ENCODE data around the gene DGKH.

The DGKH gene

DNA sequence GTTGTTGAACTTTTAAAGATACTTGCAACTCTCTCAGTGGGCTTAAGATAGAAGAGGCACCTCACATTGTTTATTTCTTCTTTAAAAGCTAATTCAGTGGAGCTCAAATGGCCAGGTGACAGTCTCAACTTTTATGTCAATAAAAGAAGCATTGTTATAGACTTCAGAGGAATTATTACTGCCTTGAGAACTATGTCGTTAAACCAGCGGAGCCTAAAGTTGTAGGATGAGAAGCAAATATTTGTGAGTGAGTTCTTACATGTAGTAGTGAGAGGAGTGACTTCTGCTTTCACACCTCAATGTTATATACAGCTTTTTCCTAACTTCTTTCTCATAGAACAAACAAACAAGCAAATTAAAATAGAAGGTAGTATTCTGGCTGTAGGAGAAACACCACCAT, 31.2 kb upstream of the DGKH start:
- 0 out of 2 replicates have a peak, but pooled peaks cover 4% of the 10 kb centered on the region for H3K27me3 ChIP-seq (ENCODE audit: low read depth, low read length)
- no peaks in the 10 kb centered on the region for H4K20me1 ChIP-seq (ENCODE audit: insufficient read depth, low read length)
- no peak overlapping the region for H3K4me3 ChIP-seq (ENCODE audit: low read length)
- no peak for TF ChIP-seq EZH2phosphoT487 (IDR thresholded peaks at IDR 0.05; ENCODE audit: low read depth)
- TF ChIP-seq, protein P1, sequence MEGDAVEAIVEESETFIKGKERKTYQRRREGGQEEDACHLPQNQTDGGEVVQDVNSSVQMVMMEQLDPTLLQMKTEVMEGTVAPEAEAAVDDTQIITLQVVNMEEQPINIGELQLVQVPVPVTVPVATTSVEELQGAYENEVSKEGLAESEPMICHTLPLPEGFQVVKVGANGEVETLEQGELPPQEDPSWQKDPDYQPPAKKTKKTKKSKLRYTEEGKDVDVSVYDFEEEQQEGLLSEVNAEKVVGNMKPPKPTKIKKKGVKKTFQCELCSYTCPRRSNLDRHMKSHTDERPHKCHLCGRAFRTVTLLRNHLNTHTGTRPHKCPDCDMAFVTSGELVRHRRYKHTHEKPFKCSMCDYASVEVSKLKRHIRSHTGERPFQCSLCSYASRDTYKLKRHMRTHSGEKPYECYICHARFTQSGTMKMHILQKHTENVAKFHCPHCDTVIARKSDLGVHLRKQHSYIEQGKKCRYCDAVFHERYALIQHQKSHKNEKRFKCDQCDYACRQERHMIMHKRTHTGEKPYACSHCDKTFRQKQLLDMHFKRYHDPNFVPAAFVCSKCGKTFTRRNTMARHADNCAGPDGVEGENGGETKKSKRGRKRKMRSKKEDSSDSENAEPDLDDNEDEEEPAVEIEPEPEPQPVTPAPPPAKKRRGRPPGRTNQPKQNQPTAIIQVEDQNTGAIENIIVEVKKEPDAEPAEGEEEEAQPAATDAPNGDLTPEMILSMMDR (IDR thresholded peaks at IDR 0.05; ENCODE audit: low read depth, low read length), result no peak
- no peak overlapping the region for H3K9ac ChIP-seq (ENCODE audit: low read length)
- H3K4me2 ChIP-seq (ENCODE audit: low read length), result no peak overlapping the region
- no peaks in the 10 kb centered on the region for H3K36me3 ChIP-seq (replicated peaks; ENCODE audit: low read depth, low read length)
- no peaks in the 10 kb centered on the region for H3K79me2 ChIP-seq (ENCODE audit: low read length)
- H2AFZ ChIP-seq (ENCODE audit: low read depth, low read length), result no peak overlapping the region
- no peaks in the 10 kb centered on the region for H3K4me1 ChIP-seq (ENCODE audit: low read length)
- H3K9me3 ChIP-seq (ENCODE audit: insufficient read depth, low read length), result no peaks in the 10 kb centered on the region
- no peak overlapping the region for H3K27ac ChIP-seq (ENCODE audit: low read length)

DNA sequence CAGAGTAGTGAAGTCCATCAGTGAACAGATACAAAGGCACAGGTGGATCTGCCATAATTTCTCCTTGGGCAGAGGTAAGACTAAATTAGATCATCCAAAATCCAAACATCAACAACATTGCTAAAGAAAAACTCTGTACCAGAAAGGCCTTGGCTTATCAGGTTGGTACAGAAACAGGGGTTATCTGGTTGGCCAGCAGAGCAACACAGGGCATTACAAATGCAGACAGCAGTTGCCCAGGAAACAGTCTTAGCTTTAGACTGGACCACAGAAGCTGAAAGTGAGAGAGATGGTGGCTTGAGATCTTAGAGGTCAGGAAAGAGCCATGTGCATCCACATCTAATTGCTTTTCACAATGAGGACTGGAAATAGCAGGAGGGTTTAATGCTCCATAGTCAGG, 26.6 kb upstream of the DGKH start:
- Histone ChIP-seq H3K4me1 (ENCODE audit: low read length) (no peaks in the 10 kb centered on the region), H3K36me3 (replicated peaks; ENCODE audit: low read depth, low read length) (no peaks in the 10 kb centered on the region), H3K4me2 (ENCODE audit: low read length) (no peak overlapping the region), H4K20me1 (ENCODE audit: insufficient read depth, low read length) (no peaks in the 10 kb centered on the region), H3K79me2 (ENCODE audit: low read length) (no peaks in the 10 kb centered on the region), H3K4me3 (ENCODE audit: low read length) (no peak overlapping the region), H3K27me3 (ENCODE audit: low read depth, low read length) (no peaks in the 10 kb centered on the region), H3K9ac (ENCODE audit: low read length) (no peak overlapping the region), H2AFZ (ENCODE audit: low read depth, low read length) (no peak overlapping the region), H3K9me3 (ENCODE audit: insufficient read depth, low read length) (no peaks in the 10 kb centered on the region), H3K27ac (ENCODE audit: low read length) (no peak overlapping the region)
- TF ChIP-seq EZH2phosphoT487 (IDR thresholded peaks at IDR 0.05; ENCODE audit: low read depth), result no peak
- TF ChIP-seq, protein P1 (IDR thresholded peaks at IDR 0.05; ENCODE audit: low read depth, low read length), result no peak

DNA sequence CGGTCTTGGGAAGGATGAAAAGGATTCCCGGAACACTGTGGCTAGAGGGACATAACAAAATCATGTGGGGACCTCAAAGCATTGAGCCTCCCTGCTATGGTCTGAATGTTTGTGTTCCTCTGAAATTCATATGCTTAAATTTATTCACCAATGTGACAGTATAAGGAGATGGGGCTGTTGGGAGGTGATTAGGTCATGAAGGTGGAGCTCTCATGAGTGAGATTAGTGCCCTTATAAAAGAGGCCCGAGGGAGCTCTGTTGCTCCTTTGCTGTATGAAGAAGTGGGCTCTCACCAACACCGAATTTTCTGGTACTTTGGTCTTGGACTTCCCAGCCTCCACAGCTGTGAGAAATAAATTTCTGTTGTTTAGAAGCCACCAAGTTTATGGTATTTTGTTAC, 26.1 kb upstream of the DGKH start:
- Histone ChIP-seq H3K9me3 (ENCODE audit: insufficient read depth, low read length) (no peaks in the 10 kb centered on the region), H3K27me3 (ENCODE audit: low read depth, low read length) (no peaks in the 10 kb centered on the region), H3K79me2 (ENCODE audit: low read length) (no peaks in the 10 kb centered on the region), H3K4me3 (ENCODE audit: low read length) (no peak overlapping the region), H2AFZ (ENCODE audit: low read depth, low read length) (no peak overlapping the region), H4K20me1 (ENCODE audit: insufficient read depth, low read length) (no peaks in the 10 kb centered on the region), H3K4me1 (ENCODE audit: low read length) (no peaks in the 10 kb centered on the region), H3K4me2 (ENCODE audit: low read length) (no peak overlapping the region), H3K36me3 (replicated peaks; ENCODE audit: low read depth, low read length) (no peaks in the 10 kb centered on the region), H3K9ac (ENCODE audit: low read length) (no peak overlapping the region), H3K27ac (ENCODE audit: low read length) (no peak overlapping the region)
- no peak for TF ChIP-seq EZH2phosphoT487 (IDR thresholded peaks at IDR 0.05; ENCODE audit: low read depth)
- TF ChIP-seq, protein P1 (IDR thresholded peaks at IDR 0.05; ENCODE audit: low read depth, low read length), result no peak

DNA sequence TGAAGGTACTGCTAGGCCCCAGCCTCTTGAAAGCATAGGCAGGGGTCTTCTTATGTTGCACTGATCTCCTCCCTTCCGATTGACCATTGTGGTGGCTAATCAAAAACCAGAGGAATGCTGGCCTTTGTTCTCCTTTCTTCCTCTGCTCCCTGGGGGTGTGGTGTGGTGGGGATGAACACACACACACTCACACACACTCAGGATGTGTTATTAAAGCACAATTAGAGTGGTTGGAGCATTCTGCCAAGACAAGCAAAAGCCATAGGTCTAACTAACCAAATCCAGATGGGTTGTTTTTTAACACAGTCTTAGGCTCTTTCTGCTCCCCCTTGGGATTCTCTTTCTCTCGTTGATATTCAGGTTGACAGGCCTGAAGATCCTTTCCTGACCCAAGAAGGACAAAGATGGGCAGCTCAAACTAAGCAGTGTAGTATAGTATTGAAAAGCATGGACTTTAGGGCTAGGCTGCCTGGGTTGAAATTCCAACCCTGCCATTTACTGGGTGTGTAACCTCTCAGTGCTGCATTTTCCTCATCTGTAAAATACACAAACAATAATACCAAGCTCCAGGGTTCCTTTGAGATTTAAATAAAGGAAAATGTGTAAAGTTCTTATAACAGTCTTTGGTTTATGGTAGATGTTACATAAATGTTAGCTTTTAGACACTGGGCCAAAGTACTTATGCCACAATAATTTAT, 25.5 kb upstream of the DGKH start:
- Histone ChIP-seq H2AFZ (ENCODE audit: low read depth, low read length) (no peak overlapping the region), H3K4me3 (ENCODE audit: low read length) (no peak overlapping the region), H3K27ac (ENCODE audit: low read length) (no peak overlapping the region), H4K20me1 (ENCODE audit: insufficient read depth, low read length) (no peaks in the 10 kb centered on the region), H3K4me2 (ENCODE audit: low read length) (no peak overlapping the region), H3K9ac (ENCODE audit: low read length) (no peak overlapping the region), H3K9me3 (ENCODE audit: insufficient read depth, low read length) (no peaks in the 10 kb centered on the region), H3K27me3 (ENCODE audit: low read depth, low read length) (0 out of 2 replicates have a peak, but pooled peaks cover 1% of the 10 kb centered on the region), H3K79me2 (ENCODE audit: low read length) (no peaks in the 10 kb centered on the region), H3K36me3 (replicated peaks; ENCODE audit: low read depth, low read length) (no peaks in the 10 kb centered on the region), H3K4me1 (ENCODE audit: low read length) (no peaks in the 10 kb centered on the region)
- TF ChIP-seq, protein P1 (IDR thresholded peaks at IDR 0.05; ENCODE audit: low read depth, low read length), result no peak
- TF ChIP-seq EZH2phosphoT487 (IDR thresholded peaks at IDR 0.05; ENCODE audit: low read depth), result no peak
